ENCODE results near the gene IFI27L1.

IFI27L1 gene

DNA sequence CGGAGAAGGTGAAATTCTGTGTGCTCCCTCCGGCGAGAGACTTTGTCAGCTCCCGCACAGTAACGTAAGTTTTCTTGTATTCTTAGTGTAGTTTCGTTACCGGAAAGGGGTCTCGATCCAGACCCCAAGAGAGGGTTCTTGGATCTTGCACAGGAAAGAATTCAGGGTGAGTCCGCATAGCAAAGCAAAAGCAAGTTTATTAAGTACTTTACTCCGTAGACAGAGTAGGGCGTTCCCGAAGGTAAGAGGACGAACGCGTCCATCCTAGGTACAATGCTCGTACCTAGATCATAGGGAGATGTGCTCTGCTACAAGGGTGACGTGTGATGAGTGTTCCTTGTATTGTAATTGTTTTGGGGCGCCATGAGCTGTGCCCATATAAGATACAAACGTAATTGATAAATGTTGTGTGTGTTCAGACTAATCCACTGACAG is 293 bp downstream of the IFI27L1 start:
- DNase-seq: no peak

DNA sequence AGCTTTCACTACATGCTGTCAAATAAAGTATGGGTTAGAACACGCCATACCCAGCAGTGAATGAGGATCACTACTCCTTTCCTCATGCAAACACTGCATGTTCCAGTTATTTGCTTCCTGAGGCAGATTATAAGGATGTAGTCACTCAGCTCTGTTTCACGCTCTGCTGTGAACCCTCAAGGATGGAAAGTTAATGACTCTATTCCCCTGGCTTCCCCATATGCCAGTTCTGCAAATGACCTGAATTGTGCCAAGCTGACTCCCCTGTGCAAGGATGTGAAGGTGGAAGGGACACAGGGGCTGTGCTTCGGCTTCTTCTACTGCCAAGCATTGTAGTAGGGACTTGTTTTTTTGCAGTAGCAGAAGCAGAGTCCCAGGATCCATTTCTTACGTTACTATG is 6.8 kb downstream of the IFI27L1 start:
- DNase-seq: no peak

DNA sequence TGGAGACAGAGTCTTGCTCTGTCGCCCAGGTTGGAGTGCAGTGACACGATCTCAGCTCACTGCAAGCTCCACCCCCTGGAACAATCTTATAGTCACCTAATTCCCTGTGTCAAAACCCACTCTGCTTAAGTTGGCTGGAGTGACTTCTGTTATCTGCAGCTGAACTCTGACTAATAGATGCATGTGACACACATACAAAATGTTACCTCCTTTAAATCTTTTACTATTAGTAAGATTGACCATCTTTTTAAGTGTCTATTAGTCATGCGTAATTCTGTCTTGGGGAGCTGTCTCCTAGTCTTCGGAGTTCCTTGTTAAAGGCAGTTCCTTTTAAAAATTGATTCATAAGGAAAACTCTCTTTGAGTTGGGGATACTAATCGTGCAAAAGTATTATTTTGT is 7.4 kb downstream of the IFI27L1 start:
- no peak for DNase-seq

GRCh38 chr14:94089479-94089878 is 8.4 kb downstream of the IFI27L1 start:
- no peak for DNase-seq

GRCh38 chr14:94093418-94093817 is 12.3 kb downstream of the IFI27L1 start:
- DNase-seq: no peak

- no peak for DNase-seq
These were observed 16.0 kb downstream of the IFI27L1 start for GRCh38 chr14:94097091-94097490.

- DNase-seq: no peak
These were observed 17.3 kb downstream of the IFI27L1 start for GRCh38 chr14:94098326-94098992.

GRCh38 chr14:94099006-94099405 is 17.9 kb downstream of the IFI27L1 start:
- no peak for DNase-seq

DNA sequence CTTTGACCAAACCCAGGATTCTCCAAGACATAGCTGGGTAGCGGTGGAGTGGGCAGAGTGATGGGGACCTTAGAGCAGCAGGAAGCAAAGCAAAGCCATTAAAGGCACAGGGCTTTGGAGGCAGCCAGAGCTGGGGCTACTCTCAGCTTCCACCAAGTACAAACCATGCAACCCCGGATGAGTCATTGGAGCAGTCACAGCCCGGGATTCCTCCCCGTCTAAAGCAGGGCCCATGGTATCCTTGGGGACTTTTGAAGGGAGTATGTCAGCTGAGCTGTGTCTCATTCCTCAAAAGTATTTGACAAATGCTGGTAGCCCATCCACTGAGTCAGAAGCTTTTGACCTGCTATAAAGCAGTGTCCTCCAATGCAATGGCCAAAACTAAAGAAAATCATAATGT is 19.7 kb downstream of the IFI27L1 start:
- DNase-seq: no peak

DNA sequence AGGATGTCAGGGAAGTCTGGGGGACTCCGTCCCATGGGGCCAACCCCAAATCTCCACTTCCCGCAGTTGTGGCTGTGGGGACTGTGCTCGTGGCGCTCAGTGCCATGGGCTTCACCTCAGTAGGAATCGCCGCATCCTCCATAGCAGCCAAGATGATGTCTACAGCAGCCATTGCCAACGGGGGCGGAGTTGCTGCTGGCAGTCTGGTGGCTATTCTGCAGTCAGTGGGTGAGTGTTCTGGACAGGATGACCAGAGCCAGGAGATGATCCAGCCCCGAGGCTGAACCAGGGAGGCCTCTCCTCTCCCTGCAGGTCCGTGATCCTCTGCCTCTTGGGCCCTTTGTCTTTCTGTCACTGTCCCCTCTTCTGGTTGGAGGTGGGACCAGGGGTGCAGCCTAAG is 20.6 kb downstream of the IFI27L1 start:
- no peak for DNase-seq

- no peak for DNase-seq
These were observed 21.8 kb downstream of the IFI27L1 start for GRCh38 chr14:94102768-94103482.

DNA sequence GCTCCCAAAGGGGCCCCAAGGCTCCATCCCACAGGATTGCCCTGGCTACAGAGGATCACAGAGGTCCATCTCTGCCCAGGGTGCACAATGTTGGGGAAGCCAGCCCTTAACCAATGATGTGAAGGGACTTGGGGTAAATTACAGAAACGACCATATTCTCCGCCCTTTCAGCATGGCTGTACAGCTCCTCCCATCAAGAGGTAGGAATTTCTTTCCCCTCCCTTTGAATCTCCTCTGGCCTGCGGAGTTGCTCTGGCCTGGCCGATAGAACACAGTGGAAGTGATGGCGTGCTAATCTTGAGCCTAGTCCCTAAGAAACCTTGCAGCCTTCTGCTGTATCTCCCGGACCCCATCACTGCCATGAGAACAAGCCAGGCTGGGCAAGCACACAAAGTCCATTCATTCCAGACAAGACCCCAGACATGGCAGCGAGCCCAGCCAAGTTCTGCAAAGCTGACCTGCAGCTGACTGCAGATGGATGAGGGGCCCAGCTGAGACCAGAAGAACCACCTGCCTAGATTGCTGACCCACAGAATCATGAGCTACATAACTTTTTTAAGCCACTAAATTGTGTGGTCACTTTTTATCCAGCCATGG is 22.5 kb downstream of the IFI27L1 start:
- DNase-seq: no peak

DNA sequence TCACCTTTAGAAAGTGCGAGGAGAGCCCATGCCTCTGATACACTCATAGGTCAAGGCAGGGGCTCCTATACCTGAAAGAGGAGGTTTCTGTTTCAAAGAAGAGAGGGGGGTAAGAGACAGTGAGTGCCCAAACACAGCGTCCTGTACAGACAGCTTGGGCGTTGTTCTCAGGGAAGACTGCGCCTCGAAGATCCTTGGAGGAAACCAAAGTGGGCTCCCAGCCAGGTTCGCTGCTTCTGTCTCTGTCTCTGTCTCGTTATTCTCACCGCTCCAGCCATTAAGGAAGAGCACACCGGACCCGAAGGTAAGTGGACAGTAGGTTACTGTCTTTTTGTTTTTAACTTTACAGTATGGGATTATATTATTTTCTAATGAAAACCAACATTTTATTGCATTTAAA is 23.6 kb downstream of the IFI27L1 start:
- DNase-seq: no peak

DNA sequence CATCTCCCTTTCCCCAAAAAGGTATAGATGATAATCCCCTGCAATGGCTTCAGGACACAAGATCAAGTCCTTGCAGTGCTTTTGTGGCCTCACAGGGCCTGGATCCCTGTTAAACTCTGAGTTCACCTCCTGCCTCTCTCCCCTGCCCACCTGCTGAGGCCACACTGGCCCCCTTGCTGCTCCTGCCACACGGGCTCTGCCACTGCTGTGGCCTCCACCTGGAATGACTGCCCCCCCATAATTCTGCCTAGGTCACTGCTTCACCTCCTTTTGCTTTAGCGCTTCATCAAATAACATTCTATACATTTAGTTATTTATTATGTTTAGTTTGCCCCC is 28.8 kb downstream of the IFI27L1 start:
- DNase-seq: no peak

- no peak for DNase-seq
These were observed 29.6 kb downstream of the IFI27L1 start, which contains the start of gene IFI27 for GRCh38 chr14:94110552-94111181. Gene IFI27 (plus strand): TSS chr14:94110736.

DNA sequence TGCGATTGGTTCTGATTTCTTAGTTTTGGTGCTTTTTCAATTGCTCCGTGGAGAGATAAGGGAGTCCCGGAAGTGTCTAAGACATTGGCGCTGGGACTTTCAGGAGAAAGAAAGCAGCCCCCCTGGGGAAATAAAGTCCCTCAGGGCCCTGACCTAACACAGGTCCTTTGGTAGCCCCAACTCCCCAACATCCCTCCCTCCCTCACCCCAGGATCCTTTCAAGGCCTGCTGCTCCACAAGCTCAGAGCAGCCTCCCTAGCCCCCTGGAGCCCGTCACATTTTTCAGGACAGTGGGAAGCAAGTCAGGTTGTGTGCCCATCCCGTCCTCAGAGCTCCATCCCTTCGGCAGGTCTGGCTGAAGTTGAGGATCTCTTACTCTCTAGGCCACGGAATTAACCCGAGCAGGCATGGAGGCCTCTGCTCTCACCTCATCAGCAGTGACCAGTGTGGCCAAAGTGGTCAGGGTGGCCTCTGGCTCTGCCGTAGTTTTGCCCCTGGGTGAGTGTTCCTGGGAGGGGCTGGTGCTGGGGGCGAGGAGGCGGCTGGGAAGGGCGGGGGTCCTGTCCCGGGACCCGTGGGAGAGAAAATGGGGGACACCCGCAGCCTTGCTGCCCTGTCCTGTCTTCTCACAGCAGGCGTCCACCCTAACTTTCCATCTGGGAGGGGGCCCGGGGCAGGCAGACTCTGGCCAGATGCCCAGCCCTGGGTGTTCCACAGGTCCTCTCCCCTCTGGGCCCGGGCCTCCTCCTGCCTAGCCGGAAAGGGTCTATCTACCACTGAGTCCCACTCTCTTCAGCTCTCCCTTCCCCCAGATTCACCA is 30.4 kb downstream of the IFI27L1 start:
- DNase-seq: no peak

GRCh38 chr14:94112513-94113063 is 31.5 kb downstream of the IFI27L1 start:
- no peak for DNase-seq

DNA sequence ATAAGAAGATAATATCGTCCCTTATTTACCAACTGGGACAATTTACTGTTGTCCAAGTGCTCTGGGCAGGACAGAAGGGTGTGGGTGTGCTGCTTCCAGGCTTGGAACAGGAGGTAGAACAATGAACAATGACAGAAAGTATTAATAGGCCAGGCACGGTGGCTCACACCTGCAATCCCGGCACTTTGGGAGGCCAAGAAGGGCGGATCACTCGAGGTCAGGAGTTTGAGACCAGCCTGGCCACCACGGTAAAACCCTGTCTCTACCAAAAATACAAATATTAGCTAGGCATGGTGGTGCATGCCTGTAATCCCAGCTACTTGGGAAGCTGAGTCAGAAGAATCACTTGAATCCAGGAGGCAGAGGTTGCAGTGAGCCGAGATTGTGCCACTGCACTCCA is 32.0 kb downstream of the IFI27L1 start:
- no peak for DNase-seq

GRCh38 chr14:94113490-94113889 is 32.4 kb downstream of the IFI27L1 start:
- DNase-seq: no peak

DNA sequence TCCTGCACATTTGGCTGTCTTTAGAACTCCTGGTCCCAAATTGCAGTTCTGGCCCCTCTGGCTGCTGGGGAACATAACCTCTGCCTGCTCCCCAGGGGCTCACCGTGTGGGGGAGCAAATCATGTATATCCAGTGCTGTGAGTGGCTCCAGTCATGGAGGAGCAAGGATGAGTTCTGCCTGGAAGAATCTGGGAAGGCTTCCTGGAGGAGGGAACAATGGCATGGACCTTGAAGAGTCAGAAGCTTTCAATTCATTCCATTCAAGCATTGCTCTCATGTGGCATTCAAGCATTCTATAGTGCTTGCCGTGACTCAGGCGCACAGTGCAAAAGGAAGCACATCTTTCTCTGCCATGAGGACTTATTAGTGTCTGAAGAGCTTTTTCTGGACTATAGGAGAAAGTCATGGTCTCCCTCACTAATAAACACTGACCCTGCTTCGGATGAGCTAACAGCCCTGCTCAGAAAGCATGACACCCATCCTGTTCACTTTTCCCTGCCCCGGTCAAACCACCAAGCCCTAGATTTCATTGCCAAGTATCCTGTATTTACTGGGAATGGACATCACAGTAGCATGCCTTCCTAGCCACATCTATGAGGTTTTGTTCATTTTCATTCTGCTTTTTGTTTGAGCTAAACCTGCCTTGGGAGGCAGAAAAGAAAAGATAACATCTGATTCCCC is 32.9 kb downstream of the IFI27L1 start:
- no peak for DNase-seq

- DNase-seq: no peak
These were observed 33.5 kb downstream of the IFI27L1 start for GRCh38 chr14:94114589-94115057.

DNA sequence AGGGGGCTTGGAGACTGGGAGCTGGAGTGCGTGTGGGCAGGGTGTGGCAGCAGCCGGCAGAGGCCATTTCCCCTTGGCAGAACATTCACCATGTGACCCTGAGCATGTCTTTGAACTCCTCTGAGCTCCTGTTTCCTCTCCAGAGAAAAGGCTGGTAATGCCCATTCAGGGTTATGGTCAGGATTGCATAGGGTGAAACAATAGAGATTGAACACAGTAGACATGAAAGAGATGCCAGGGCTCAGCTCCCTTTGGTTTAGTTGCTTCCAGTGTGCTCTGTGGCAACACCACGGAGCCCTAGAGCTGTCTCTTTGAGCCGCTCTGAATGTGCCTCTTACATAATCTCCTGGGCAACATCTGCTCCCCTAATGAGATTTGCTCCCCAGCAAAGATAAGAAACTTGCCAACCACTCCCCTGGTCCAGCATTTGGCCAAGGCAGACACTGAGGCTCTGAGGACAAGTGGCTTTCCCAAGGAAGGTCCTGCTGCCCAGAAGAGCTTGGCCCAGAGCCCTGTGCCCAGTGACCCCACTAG is 34.0 kb downstream of the IFI27L1 start:
- DNase-seq: no peak

Data from NCI-H2171 treated with DMSO at 0.1 percent for 48 hours (cell line).